Measurements from ENCODE around the gene RNF214. TPM values are rescaled to one million over a fixed set of nuclear protein-coding genes. Genes with fewer than 3 reads are reported as not detected.

The RNF214 gene
- polyA plus RNA-seq, 1 donor from 2014 or later = 12.5 TPM

DNA sequence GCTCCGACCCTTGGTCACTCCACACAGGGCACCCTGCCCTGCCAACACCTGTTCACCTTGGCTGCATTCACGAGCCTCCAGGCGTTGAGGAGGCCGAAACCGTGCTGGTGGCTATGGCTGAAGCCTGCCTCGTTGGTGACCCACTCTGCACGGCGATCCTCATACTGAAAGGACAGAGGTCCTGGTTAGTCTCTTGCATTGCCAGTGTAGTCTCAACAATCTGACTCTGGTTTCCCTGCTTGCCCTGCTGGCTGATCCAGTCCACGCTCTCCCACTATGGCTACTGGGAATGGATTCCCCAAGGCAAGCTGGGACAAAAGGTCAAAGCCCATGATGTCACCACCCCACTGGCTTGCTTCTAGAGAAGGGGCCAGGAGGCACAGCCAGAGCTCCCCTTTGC, 13.5 kb upstream of the RNF214 start:
- Mint-ChIP-seq H3K4me1 (peaks cover 0 to 4% (median 0%) of the 10 kb centered on the region in 3 donors), H3K27me3 (no peaks in the 10 kb centered on the region), H3K4me3 (no peak overlapping the region), H3K9me3 (no peaks in the 10 kb centered on the region), H3K27ac (peak overlapping the region in 1 of 3 donors; percentile 62), H3K36me3 (no peaks in the 10 kb centered on the region)

DNA sequence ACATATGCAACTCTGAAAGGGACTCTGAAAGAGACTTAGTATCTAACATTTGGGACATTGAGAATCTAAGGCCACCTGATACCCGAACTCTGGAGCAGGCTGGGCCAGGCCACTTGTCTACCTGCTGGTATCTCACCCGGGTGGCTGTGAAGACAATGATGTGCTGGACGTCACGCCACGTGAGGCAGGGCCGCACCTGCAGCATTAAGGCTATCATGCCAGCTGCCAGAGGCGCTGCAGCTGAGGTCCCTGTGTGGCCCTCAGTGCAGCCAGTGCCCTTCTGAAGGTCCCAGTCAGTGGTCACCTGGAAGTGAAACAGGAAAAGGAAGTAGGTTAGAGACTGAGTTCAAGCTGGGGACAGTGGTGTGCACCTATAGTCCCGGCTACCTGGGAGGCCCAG, 13.0 kb upstream of the RNF214 start:
- Mint-ChIP-seq H3K9me3 (no peaks in the 10 kb centered on the region), H3K27me3 (no peaks in the 10 kb centered on the region), H3K4me1 (peaks cover 0 to 4% (median 0%) of the 10 kb centered on the region in 3 donors), H3K4me3 (no peak overlapping the region), H3K36me3 (no peaks in the 10 kb centered on the region), H3K27ac (peak overlapping the region in 2 of 3 donors; percentile 62 to 78)

- H3K4me3 Mint-ChIP-seq = no peak overlapping the region
- H3K4me1 Mint-ChIP-seq = peaks cover 0 to 4% (median 0%) of the 10 kb centered on the region in 3 donors
- H3K27ac Mint-ChIP-seq = peak overlapping the region in 1 of 3 donors; percentile 62
- no peaks in the 10 kb centered on the region for H3K27me3 Mint-ChIP-seq
- H3K36me3 Mint-ChIP-seq = no peaks in the 10 kb centered on the region
- no peaks in the 10 kb centered on the region for H3K9me3 Mint-ChIP-seq
These were observed 12.5 kb upstream of the RNF214 start for GRCh38 chr11:117219995-117220394.

DNA sequence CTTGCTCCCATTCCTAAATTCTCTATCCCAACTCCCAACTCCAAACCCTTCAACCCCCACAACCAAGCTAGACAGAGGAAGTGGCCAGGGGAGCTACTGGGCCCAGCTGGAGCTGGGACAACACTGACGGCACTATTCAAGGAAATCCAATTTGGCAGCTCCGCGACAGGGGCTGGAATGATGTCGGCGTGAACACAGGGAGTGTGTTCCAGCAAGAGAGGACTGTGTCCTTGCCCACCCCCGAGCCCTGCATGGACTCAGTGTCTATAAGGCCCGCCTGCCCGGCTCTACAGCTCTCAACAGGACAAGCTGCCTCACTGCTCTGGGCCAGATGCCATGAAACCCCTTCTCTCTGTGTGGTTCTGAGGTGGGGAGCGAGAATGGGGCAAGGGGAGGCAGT, 11.9 kb upstream of the RNF214 start:
- Mint-ChIP-seq H3K36me3 (no peaks in the 10 kb centered on the region), H3K4me3 (no peak overlapping the region), H3K9me3 (no peaks in the 10 kb centered on the region), H3K27me3 (no peaks in the 10 kb centered on the region), H3K4me1 (peaks cover 0 to 4% (median 0%) of the 10 kb centered on the region in 3 donors), H3K27ac (no peak overlapping the region)

- H3K27me3 Mint-ChIP-seq = no peaks in the 10 kb centered on the region
- peaks cover 0 to 4% (median 0%) of the 10 kb centered on the region in 3 donors for H3K4me1 Mint-ChIP-seq
- H3K36me3 Mint-ChIP-seq = no peaks in the 10 kb centered on the region
- peak overlapping the region in 2 of 4 donors; percentile 41 to 47 for H3K4me3 Mint-ChIP-seq
- no peaks in the 10 kb centered on the region for H3K9me3 Mint-ChIP-seq
- no peak overlapping the region for H3K27ac Mint-ChIP-seq
These were observed 11.3 kb upstream of the RNF214 start for GRCh38 chr11:117220999-117221774.

DNA sequence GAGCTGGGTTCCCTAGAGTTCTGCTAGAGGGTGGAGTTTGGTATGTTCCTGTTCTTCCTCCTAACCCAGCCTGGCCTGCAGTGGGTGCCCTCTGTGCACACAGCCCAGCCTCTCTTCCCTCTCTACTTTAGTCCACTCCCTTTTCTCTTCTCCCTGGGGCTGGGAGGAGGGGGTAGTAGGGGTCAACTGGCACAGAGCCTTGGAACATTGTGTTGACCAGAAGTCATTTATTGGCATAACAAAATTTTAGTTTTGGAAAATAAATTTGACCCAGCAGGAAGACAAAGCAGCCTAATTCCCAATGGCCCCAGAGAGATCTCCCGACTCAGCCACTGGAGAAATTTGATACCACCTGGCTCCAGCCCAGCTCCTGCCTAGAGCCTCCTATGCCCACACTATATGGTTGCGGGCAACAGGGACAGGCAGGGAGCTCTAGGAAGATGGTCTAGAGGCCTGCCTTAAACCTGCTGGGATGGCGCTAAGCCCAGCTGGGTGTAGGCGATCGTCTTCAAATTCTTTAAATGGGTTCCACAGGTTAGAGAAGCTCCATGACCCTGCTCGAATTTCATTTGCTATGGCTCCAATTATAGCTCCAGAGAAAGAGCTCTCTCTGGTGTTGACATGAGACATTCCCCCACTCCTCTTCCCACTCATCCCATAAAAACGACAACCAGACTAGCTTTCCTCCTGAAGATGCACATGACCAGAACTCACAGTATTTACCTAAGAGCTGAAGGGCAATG, 10.5 kb upstream of the RNF214 start:
- no peak overlapping the region for H3K27ac Mint-ChIP-seq
- H3K27me3 Mint-ChIP-seq = no peaks in the 10 kb centered on the region

DNA sequence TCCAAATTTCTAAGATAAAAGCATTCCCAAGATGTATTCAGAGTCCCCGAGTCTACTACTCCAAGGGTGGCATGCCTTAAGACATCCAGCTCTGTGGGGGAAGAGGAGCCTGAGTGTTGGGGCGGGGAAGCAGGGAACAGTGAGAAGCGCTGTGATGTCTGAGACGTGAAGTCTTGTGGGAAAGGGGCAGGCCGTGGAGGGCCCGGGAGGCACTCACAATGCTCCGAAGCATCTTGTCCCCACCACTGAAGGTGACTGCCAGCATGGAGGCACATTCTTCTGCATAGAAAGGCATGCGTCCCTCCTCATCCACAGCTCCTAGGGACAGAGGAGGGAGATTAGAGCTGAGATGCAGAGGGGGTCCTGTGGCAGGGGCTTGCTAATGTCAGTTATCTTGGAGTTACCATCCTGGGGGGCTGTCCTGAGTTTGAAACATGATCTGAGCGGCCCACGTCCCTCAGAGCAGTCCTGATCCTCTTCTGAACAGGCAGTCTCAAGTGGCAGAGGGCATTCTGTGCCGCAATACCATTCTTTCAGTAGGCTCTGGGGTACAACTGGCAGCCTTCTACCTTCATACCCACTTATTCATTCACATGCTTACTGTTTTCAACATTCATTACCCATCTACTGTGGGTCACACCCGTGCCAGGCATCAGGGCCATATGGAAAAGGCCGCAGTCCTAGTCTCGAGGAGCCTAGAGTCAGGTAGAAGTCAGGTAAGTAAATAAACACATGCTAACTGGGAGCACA, 9.3 kb upstream of the RNF214 start:
- Mint-ChIP-seq H3K27me3 (no peaks in the 10 kb centered on the region), H3K4me3 (no peak overlapping the region), H3K9me3 (no peaks in the 10 kb centered on the region), H3K27ac (no peak overlapping the region), H3K4me1 (peaks cover 5 to 9% (median 5%) of the 10 kb centered on the region in 3 donors), H3K36me3 (peaks cover 3% of the 10 kb centered on the region)

More for the DNA sequence above, 10.5 kb upstream of the RNF214 start:
- Mint-ChIP-seq H3K4me1 (peaks cover 5 to 9% (median 5%) of the 10 kb centered on the region in 3 donors), H3K4me3 (peak overlapping the region in 1 of 4 donors; percentile 47), H3K36me3 (peaks cover 3% of the 10 kb centered on the region), H3K9me3 (no peaks in the 10 kb centered on the region)

GRCh38 chr11:117223741-117224689, 8.5 kb upstream of the RNF214 start:
- H3K9me3 Mint-ChIP-seq = no peaks in the 10 kb centered on the region
- no peak overlapping the region for H3K4me3 Mint-ChIP-seq

DNA sequence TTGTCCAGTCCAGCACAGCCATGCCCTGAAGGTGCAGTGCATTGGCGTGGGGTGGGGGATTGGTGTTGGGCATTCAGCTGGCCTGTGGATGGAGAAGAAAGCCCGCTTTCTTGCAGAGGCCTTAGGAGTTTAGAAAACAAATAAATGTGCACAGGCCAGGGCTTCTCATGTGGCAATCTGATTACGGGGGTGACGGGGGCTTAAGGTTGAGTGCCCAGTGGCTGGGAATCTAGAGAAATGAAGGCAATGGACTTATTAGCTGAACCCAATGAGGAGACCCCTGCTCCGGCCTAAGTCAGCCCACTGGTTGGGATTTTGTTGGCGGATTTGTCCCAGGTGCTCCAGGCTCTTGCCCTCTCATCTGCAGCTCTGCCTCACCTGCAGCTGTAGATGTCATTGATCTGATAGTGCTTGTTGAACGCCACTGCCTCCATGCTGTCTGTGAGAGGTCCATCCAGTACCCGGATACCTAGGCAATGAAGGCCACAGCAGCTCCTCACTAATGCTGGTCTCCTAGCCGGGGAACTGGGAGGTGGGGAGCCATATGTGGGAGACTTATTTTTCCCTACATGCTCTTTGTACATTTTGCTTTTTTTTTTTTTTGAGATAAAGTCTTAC, 6.8 kb upstream of the RNF214 start:
- Mint-ChIP-seq H3K27me3 (no peaks in the 10 kb centered on the region), H3K9me3 (no peaks in the 10 kb centered on the region), H3K36me3 (peaks cover 3% of the 10 kb centered on the region), H3K4me3 (no peak overlapping the region), H3K4me1 (peaks cover 13 to 25% (median 22%) of the 10 kb centered on the region in 3 donors), H3K27ac (no peak overlapping the region)

More at GRCh38 chr11:117223741-117224689, 8.5 kb upstream of the RNF214 start:
- peak overlapping the region in 1 of 3 donors; percentile 23 for H3K27ac Mint-ChIP-seq
- no peaks in the 10 kb centered on the region for H3K27me3 Mint-ChIP-seq
- peaks cover 5 to 14% (median 7%) of the 10 kb centered on the region in 3 donors for H3K4me1 Mint-ChIP-seq
- H3K36me3 Mint-ChIP-seq = peaks cover 3% of the 10 kb centered on the region

DNA sequence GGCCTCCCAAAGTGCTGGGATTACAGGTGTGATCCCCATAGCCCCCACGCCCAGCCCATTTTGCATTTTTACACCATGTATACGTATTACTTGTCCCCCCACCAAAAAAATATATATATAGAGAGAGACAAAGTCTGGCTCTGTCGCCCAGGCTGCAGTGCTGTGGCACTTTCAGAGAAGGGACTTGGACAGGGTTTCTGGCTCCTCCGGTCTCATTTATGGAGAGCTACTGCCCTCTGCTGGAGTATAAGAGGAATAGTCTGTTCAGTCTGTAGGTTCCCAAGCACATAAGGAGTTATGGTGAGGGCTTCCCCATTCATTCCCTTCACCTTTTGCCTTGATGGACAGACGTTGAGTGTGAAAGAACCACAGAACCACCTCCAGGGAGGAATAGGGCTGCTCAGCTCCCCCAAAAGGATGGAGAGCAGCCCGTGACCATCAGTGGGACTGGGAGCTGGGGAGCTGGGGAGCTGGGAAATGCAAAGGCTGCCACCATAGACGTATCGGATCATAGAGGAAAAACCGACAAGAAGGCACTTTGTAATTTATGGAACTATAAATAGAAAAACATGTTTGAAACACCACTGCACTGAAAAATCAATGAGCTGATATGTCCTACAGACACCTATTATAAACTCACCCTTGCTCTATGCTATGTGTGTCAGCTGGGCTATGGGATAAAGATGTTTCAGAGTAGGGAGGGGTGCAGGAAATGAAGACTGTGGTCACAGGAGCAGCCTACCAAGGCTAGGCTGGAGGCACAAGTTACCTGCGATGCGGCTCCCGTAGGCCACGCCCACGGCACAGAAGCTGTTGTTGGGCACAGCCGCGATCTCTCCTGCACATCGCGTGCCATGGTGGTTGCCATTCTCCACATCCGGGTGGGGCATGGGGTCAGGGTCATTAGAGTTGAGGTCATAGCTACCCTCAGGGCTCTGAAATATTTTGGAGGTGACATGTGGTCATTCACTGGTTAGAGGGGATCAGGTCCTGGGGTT, 5.8 kb upstream of the RNF214 start:
- Mint-ChIP-seq H3K4me1 (peaks cover 20 to 30% (median 24%) of the 10 kb centered on the region in 3 donors), H3K4me3 (peak overlapping the region in 3 of 4 donors; percentile 59 to 80 (median 61)), H3K27ac (peak overlapping the region; percentile 46 to 71 (median 57)), H3K36me3 (peaks cover 3% of the 10 kb centered on the region), H3K9me3 (no peaks in the 10 kb centered on the region), H3K27me3 (no peaks in the 10 kb centered on the region)

DNA sequence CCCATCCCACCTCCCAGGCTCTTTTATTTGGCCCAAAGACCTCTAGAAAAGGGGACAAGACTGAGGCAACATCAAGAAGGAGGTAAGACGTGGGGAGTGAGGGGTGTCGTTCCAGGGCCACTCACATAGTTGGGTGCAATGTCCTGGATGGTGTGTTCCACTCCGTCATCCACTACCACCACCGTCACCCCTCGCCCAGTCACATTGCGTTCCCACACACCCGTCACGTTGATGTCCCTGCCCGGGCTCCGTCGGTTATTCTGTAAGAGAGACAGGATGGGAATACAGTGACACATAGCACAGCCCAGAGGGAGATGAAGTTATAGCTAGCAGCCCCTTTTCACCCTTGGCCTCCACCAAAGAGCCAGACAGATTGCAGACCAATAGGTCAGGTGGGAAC, 4.4 kb upstream of the RNF214 start:
- Mint-ChIP-seq H3K36me3 (peaks cover 3% of the 10 kb centered on the region), H3K4me3 (peak overlapping the region in 2 of 4 donors; percentile 27 to 86), H3K27ac (peak overlapping the region in 1 of 3 donors; percentile 78), H3K27me3 (no peaks in the 10 kb centered on the region), H3K4me1 (peaks cover 21 to 30% (median 24%) of the 10 kb centered on the region in 3 donors), H3K9me3 (no peaks in the 10 kb centered on the region)

DNA sequence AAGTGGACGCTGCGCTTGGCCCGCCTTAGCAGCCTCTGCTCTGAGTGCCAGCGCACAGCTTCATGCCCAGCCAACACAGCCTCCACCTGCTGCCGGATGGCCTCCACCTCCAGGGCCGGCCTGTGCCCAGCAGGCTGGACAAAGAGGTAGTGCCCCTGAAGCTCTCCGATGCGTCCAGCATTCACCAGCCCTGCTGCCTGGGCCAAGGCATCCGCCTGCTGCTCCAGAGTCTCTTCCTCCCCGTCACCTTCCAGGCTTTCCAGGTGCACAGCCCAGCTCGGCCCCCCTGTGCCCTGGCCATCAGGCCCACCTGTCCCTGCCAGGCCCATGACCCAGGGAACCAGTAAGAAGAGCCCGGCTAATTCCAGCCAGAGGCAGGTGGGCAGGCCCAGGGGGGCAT, 3.1 kb upstream of the RNF214 start:
- Mint-ChIP-seq H3K4me3 (peak overlapping the region; percentile 59 to 100 (median 96)), H3K27ac (peak overlapping the region in 1 of 3 donors; percentile 96), H3K36me3 (peaks cover 3% of the 10 kb centered on the region)

DNA sequence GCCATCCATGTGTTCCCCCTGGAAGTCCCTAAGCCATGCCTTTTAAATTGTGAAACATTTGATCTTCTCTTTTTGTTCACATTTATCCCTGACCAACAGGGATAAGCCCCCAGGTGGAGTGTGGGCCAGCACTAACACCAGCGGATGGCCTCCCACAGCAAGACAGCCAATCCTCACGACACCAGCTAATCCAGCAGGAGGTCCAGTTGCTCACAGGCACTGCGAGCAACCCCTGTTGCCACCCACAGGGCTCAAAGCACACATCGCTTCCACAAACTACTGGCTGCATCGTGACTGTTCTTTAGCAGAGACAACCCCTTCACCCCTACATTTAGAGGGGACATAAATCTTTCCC, 2.6 kb upstream of the RNF214 start:
- no peaks in the 10 kb centered on the region for H3K27me3 Mint-ChIP-seq
- H3K27ac Mint-ChIP-seq = peak overlapping the region; percentile 92 to 97 (median 96)
- peaks cover 27 to 41% (median 37%) of the 10 kb centered on the region in 3 donors for H3K4me1 Mint-ChIP-seq
- peak overlapping the region; percentile 91 to 100 (median 100) for H3K4me3 Mint-ChIP-seq
- peaks cover 3% of the 10 kb centered on the region for H3K36me3 Mint-ChIP-seq
- H3K9me3 Mint-ChIP-seq = no peaks in the 10 kb centered on the region

More for the DNA sequence above, 3.1 kb upstream of the RNF214 start:
- H3K9me3 Mint-ChIP-seq = no peaks in the 10 kb centered on the region
- H3K4me1 Mint-ChIP-seq = peaks cover 27 to 41% (median 34%) of the 10 kb centered on the region in 3 donors
- H3K27me3 Mint-ChIP-seq = no peaks in the 10 kb centered on the region

All from IgD-negative memory B cell (primary cell).